Endothelial cell of umbilical vein (primary cell): ENCODE data around the gene TICRR. TPM values are rescaled to one million over a fixed set of nuclear protein-coding genes. Genes with fewer than 3 reads are reported as not detected.
A peak's percentile ranks its signal among the peaks of the same experiment; 100 is the strongest.

ENCODE experiments used
- BruUV-seq: library from RNA; stranded (reverse); fragments of 400-500 nt; replicated peaks from 2 replicates; lab custom pipeline; 2021; lab: Mats Ljungman, UMichigan
- CTCF ChIA-PET: fragments of 300-600, 350-600 bp; sonication (Branson Sonifier 250); formaldehyde crosslinking; loops from one replicate; lab custom pipeline; 2021; ENCODE audit warnings: antibody characterized with exemption, inconsistent platforms; lab: Charles Lee
- POLR2A ChIA-PET: fragments of 300-600, 350-600 bp; sonication (Branson Sonifier 250); formaldehyde crosslinking; loops from one replicate; lab custom pipeline; 2021; ENCODE audit warnings: antibody characterized with exemption, inconsistent platforms; lab: Charles Lee
- DNase-seq: peaks from one replicate; pipeline ENCODE4 v3.0.0-alpha.2; 2011; ENCODE audit warnings: low read depth, low spot score
- FAIRE-seq: peaks from 2 replicates; lab custom pipeline; 2011; peaks lifted over from hg19 to GRCh38; lab: Jason Lieb, UNC
- H2AFZ ChIP-seq: 2 replicates; pipeline ENCODE4 v1.6.0; 2012; ENCODE audit warnings: low read depth, low read length, control low read depth, inconsistent platforms
- H3K27ac ChIP-seq: 2 replicates; pipeline ENCODE4 v1.5.1; 2011; ENCODE audit warnings: low read depth, mild to moderate bottlenecking, control low read depth, low read length, moderate library complexity; ENCODE audit not compliant: insufficient read depth
- H3K27me3 ChIP-seq, 2 experiments: 2 replicates each; pipeline versions ENCODE4 v1.6.0 to v1.6.1; 2011; ENCODE audit warnings: low read length in 2 of 2, mixed read lengths in 1 of 2; ENCODE audit not compliant: control insufficient read depth in 2 of 2, insufficient read depth in 2 of 2
- H3K36me3 ChIP-seq, 2 experiments: 2 replicates in 1 of 2; 3 replicates in 1 of 2; pipeline ENCODE4 v1.5.1; 2011; ENCODE audit warnings: low read length in 2 of 2, mild to moderate bottlenecking in 1 of 2, moderate library complexity in 1 of 2; ENCODE audit not compliant: control insufficient read depth in 2 of 2, insufficient read depth in 2 of 2; ENCODE audit errors: extremely low read depth in 1 of 2
- H3K4me1 ChIP-seq: 3 replicates; pipeline ENCODE4 v1.5.1; 2011; ENCODE audit warnings: mild to moderate bottlenecking, low read length; ENCODE audit not compliant: control insufficient read depth, insufficient read depth; ENCODE audit errors: extremely low read depth
- H3K4me2 ChIP-seq: 2 replicates; pipeline ENCODE4 v1.6.1; 2011; ENCODE audit warnings: low read length, control low read depth, mixed read lengths; ENCODE audit not compliant: insufficient read depth
- H3K4me3 ChIP-seq, 3 experiments: fragments of 200-600 bp in 1 of 3; sonication (generic), shearing (Covaris generic) in 1 of 3; replicated peaks in 1 of 3; 2 replicates each; pipeline ENCODE4 v1.5.1; 2011 to 2016; ENCODE audit warnings: control low read depth in 3 of 3, low read length in 3 of 3, mild to moderate bottlenecking in 2 of 3, inconsistent platforms in 1 of 3, low read depth in 1 of 3, moderate library complexity in 1 of 3; ENCODE audit not compliant: insufficient read depth in 1 of 3
- H3K79me2 ChIP-seq: 2 replicates; pipeline ENCODE4 v1.6.0; 2012; ENCODE audit warnings: low read length, inconsistent platforms; ENCODE audit not compliant: control insufficient read depth, insufficient read depth
- H3K9ac ChIP-seq: replicated peaks from 2 replicates; pipeline ENCODE3; 2011; ENCODE audit warnings: low read length, control low read depth; ENCODE audit not compliant: insufficient read depth; ENCODE audit errors: extremely low read depth
- H3K9me1 ChIP-seq: replicated peaks from 3 replicates; pipeline ENCODE4 v1.6.0; 2011; ENCODE audit warnings: mild to moderate bottlenecking, low read length; ENCODE audit not compliant: control insufficient read depth, insufficient read depth; ENCODE audit errors: extremely low read depth
- H3K9me3 ChIP-seq: replicated peaks from 2 replicates; pipeline ENCODE4 v1.5.1; 2012; ENCODE audit warnings: low read length, inconsistent platforms; ENCODE audit not compliant: control insufficient read depth, insufficient read depth
- H4K20me1 ChIP-seq: replicated peaks from 2 replicates; pipeline ENCODE3; 2011; ENCODE audit warnings: mild to moderate bottlenecking, low read length; ENCODE audit not compliant: control insufficient read depth, insufficient read depth; ENCODE audit errors: extremely low read depth
- CTCF ChIP-seq, 2 donors: IDR thresholded peaks; 1 replicate in 1 of 2; 2 replicates in 1 of 2; pipeline ENCODE4 v1.5.1; 2011; ENCODE audit warnings: low read length in 2 of 2, mild to moderate bottlenecking in 2 of 2, moderate library complexity in 2 of 2, control low read depth in 1 of 2, inconsistent platforms in 1 of 2, low read depth in 1 of 2; ENCODE audit not compliant: insufficient read depth in 1 of 2; ENCODE audit errors: extremely low read depth in 1 of 2
- EZH2 ChIP-seq: IDR thresholded peaks from 2 replicates; pipeline ENCODE4 v1.6.1; 2012; ENCODE audit warnings: borderline replicate concordance, low read depth, mild to moderate bottlenecking, moderate library complexity, low read length, inconsistent platforms; ENCODE audit not compliant: severe bottlenecking
- FOS ChIP-seq: IDR thresholded peaks from 2 replicates; pipeline ENCODE4 v1.6.1; 2011; ENCODE audit warnings: mild to moderate bottlenecking, low read length, moderate library complexity, borderline replicate concordance; ENCODE audit not compliant: insufficient read depth
- GATA2 ChIP-seq: IDR thresholded peaks from 2 replicates; pipeline ENCODE4 v1.7.0; 2011; ENCODE audit warnings: low read depth, mild to moderate bottlenecking, moderate library complexity, mixed read lengths, low read length; ENCODE audit not compliant: insufficient read length, insufficient read depth
- JUN ChIP-seq: IDR thresholded peaks from 2 replicates; pipeline ENCODE4 v1.6.1; 2011; ENCODE audit warnings: borderline replicate concordance, low read depth; ENCODE audit not compliant: insufficient read length, insufficient read depth
- MAX ChIP-seq: IDR thresholded peaks from 2 replicates; pipeline ENCODE4 v1.6.1; 2011; ENCODE audit not compliant: insufficient read depth, insufficient read length
- MYC ChIP-seq: IDR thresholded peaks from one replicate; pipeline ENCODE4 v1.6.1; 2011; ENCODE audit warnings: mild to moderate bottlenecking, low read depth, low read length
- POLR2A ChIP-seq: IDR thresholded peaks from 2 replicates; pipeline ENCODE4 v1.6.1; 2012; ENCODE audit warnings: low read depth, mild to moderate bottlenecking, control low read depth, low read length
- POLR2AphosphoS5 ChIP-seq: IDR thresholded peaks from 2 replicates; pipeline ENCODE4 v1.6.1; 2012; ENCODE audit warnings: low read depth, mild to moderate bottlenecking, control low read depth, low read length, moderate library complexity; ENCODE audit not compliant: insufficient read depth
- dilution Hi-C: fragments of 300-500 bp; cut with MboI; formaldehyde crosslinking; loops from one replicate; pipeline ENCODE4 v1.15.0; 2019; ENCODE audit warnings: low sequenced_read_pairs; ENCODE audit not compliant: extremely low pct_ligation_motif_present
- intact Hi-C: fragments of 100-400 bp; cut with micrococcal nuclease; formaldehyde crosslinking; loops from one replicate; pipeline ENCODE4 v1.10.0; 2022
- polyA plus RNA-seq, 4 experiments: library from polyadenylated mRNA; depleted of rRNA in 3 of 4; stranded (reverse) in 3 of 4; unstranded in 1 of 4; fragments of >200 nt; gene quantifications; 2 replicates each; pipeline versions ENCODE4 v1.2.1 to v1.2.3, GENCODE V29; 2011 to 2012; ENCODE audit warnings: missing spikeins in 1 of 4
- total RNA-seq: library from RNA; stranded (reverse); gene quantifications from 2 replicates; pipeline ENCODE4 v1.2.3, GENCODE V29; 2021

TICRR gene
- total and polyA plus RNA-seq, 2 donors (not counting 3 experiments of a cell fraction or from before 2014, with no cell fraction given) = 4.9 to 19.4 TPM

DNA sequence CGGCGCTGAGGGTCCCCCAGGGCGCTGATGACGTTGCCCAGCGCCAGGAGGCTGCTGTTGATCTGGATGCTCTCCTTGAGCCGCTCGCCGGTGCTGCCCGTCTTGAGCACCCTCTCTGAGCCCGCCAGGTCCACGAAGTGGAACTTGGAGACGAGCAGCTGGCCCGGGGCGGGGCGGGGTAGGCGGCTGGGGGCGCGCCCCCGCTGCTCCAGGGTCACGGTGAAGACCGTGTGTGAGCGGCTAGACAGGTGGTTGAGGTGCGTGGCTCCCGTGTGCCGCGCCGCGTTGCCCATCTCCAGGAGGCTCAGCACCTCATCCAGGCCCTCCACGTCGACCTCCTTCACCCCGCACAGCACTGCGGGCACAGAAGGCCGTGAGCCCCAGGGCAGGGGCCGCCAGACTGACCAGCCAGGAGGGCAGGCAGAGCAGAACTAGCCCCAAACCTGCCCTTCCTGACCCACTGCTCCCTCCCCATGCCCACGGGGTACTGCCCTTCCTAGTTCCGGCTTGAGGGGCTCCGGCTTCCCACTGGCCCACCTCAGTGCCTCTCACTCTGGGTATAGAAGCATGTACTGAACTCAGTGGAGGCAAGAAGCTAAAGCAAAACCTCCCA is 73.8 kb downstream of the TICRR start:
- no peaks in the 10 kb centered on the region for H3K9me3 ChIP-seq
- H3K27me3 ChIP-seq = no peaks in the 10 kb centered on the region
- no peak overlapping the region for H3K4me3 ChIP-seq
- H3K9ac ChIP-seq = no peak overlapping the region
- dilution Hi-C loops (no loop called here), intact Hi-C loops (no loop called here)
- TF ChIP-seq GATA2 = no peak
- TF ChIP-seq CTCF (IDR thresholded peaks at IDR 0.05; ENCODE audit: extremely low read depth in 1 of 2, insufficient read depth in 1 of 2, low read depth in 1 of 2, low read length in 2 of 2) = no peak
- no peak for TF ChIP-seq POLR2A
- TF ChIP-seq EZH2 = no peak
- TF ChIP-seq MAX = no peak
- TF ChIP-seq FOS = no peak
- no peak for TF ChIP-seq JUN
- no peak for TF ChIP-seq MYC
- TF ChIP-seq POLR2AphosphoS5 = no peak
- FAIRE-seq (no peak), DNase-seq (no peak)
- POLR2A ChIA-PET = no interaction called here
- H4K20me1 ChIP-seq = no peaks in the 10 kb centered on the region
- CTCF ChIA-PET = no interaction called here
- no peaks in the 10 kb centered on the region for H3K79me2 ChIP-seq
- no peaks in the 10 kb centered on the region for H3K4me1 ChIP-seq
- peaks cover 0 to 5% of the 10 kb centered on the region in 2 experiments for H3K36me3 ChIP-seq
- no peak overlapping the region for H3K4me2 ChIP-seq
- BruUV-seq = TSS peak; percentile 54
- no peak overlapping the region for H3K27ac ChIP-seq
- H2AFZ ChIP-seq = no peak overlapping the region
- H3K9me1 ChIP-seq = no peaks in the 10 kb centered on the region
